Ascending aorta (tissue), 2 donors: ENCODE data around the gene KRTDAP. TPM values are rescaled to one million over a fixed set of nuclear protein-coding genes. Genes with fewer than 3 reads are reported as not detected.

Source experiments
- DNase-seq, 2 donors: peaks; one replicate each; pipeline ENCODE4 v3.0.0-alpha.2; 2019; ENCODE audit warnings: low spot score in 2 of 2
- H3K27ac ChIP-seq, 2 donors: fragments of 200-600 bp; sonication (generic); one replicate each; pipeline ENCODE4 v1.5.1; 2016 to 2017; ENCODE audit warnings: mild to moderate bottlenecking in 1 of 2
- H3K27me3 ChIP-seq: fragments of 200-600 bp; sonication (generic); one replicate; pipeline ENCODE4 v1.5.1; 2017
- H3K36me3 ChIP-seq, 2 donors: fragments of 200-600 bp; sonication (generic); one replicate each; pipeline ENCODE4 v1.5.1; 2016
- H3K4me1 ChIP-seq, 2 donors: fragments of 200-600 bp; sonication (generic); one replicate each; pipeline ENCODE4 v1.5.1; 2016 to 2017; ENCODE audit warnings: mild to moderate bottlenecking in 1 of 2
- H3K4me3 ChIP-seq, 2 donors: fragments of 200-600 bp; sonication (generic); one replicate each; pipeline ENCODE4 v1.5.1; 2016 to 2017; ENCODE audit warnings: mild to moderate bottlenecking in 1 of 2
- H3K9me3 ChIP-seq, 2 donors: fragments of 200-600 bp; sonication (generic); one replicate each; pipeline ENCODE4 v1.5.1; 2016
- CTCF ChIP-seq, 3 experiments: fragments of 200-600 bp in 2 of 3; fragments of 450-650 bp in 1 of 3; sonication (generic) in 2 of 3; IDR thresholded peaks; one replicate each; pipeline ENCODE4 v1.5.1; 2016 to 2019; ENCODE audit warnings: antibody characterized with exemption in 3 of 3, mild to moderate bottlenecking in 1 of 3, moderate library complexity in 1 of 3
- intact Hi-C: fragments of 100-400 bp; cut with DNase I; formaldehyde crosslinking; loops from one replicate; pipeline ENCODE4 v1.15.1; 2023
- total RNA-seq: library from RNA; depleted of rRNA; stranded (reverse); fragments of >200 nt; gene quantifications from one replicate; pipeline ENCODE4 v1.1.0, GENCODE V29; 2016

KRTDAP gene
- not detected for total RNA-seq

- TF ChIP-seq CTCF (IDR thresholded peaks at IDR 0.05): no peak
- no peak for DNase-seq
- Histone ChIP-seq H3K36me3 (no peaks in the 10 kb centered on the region), H3K27me3 (no peaks in the 10 kb centered on the region), H3K9me3 (no peaks in the 10 kb centered on the region), H3K4me3 (no peak within 1 kb of the TSS), H3K4me1 (no peaks in the 10 kb centered on the region), H3K27ac (no peak within 1 kb of the TSS)
- intact Hi-C loops: no loop called here
Observed at GRCh38 chr19:35490364-35490763, at the start of gene KRTDAP. KRTDAP (minus strand) TSS chr19:35490464; CDS start chr19:35490442, 22 bp downstream.

GRCh38 chr19:35539850-35540249 is 49.6 kb upstream of the KRTDAP start:
- no peak overlapping the region for H3K4me3 ChIP-seq
- intact Hi-C loops: loop anchor here (10.0 kb wide), 1 partner anchor 865 kb away; the partner anchor contains the start of genes SCGB2B2 and ZNF302
- no peaks in the 10 kb centered on the region for H3K9me3 ChIP-seq
- H3K27me3 ChIP-seq: no peaks in the 10 kb centered on the region
- TF ChIP-seq CTCF (IDR thresholded peaks at IDR 0.05): no peak
- H3K27ac ChIP-seq: no peak overlapping the region
- H3K36me3 ChIP-seq: no peaks in the 10 kb centered on the region
- peaks cover 0 to 5% of the 10 kb centered on the region in 2 donors for H3K4me1 ChIP-seq
- DNase-seq: no peak

- no peak overlapping the region for H3K27ac ChIP-seq
- intact Hi-C loops: no loop called here
- H3K36me3 ChIP-seq: no peaks in the 10 kb centered on the region
- H3K9me3 ChIP-seq: no peaks in the 10 kb centered on the region
- no peak overlapping the region for H3K4me3 ChIP-seq
- DNase-seq: no peak
- TF ChIP-seq CTCF (IDR thresholded peaks at IDR 0.05): no peak
- H3K27me3 ChIP-seq: no peaks in the 10 kb centered on the region
- peaks cover 0 to under 1% of the 10 kb centered on the region in 2 donors for H3K4me1 ChIP-seq
Observed at GRCh38 chr19:35539314-35539713, 49.0 kb upstream of the KRTDAP start.

- Histone ChIP-seq H3K27ac (no peak overlapping the region), H3K4me1 (no peaks in the 10 kb centered on the region), H3K27me3 (no peaks in the 10 kb centered on the region), H3K36me3 (no peaks in the 10 kb centered on the region), H3K4me3 (no peak overlapping the region), H3K9me3 (no peaks in the 10 kb centered on the region)
- no peak for DNase-seq
- TF ChIP-seq CTCF (IDR thresholded peaks at IDR 0.05): no peak
- intact Hi-C loops: no loop called here
Observed at GRCh38 chr19:35534803-35535480, 44.7 kb upstream of the KRTDAP start.

GRCh38 chr19:35533822-35534392 is 43.6 kb upstream of the KRTDAP start:
- no peaks in the 10 kb centered on the region for H3K9me3 ChIP-seq
- H3K4me1 ChIP-seq: no peaks in the 10 kb centered on the region
- intact Hi-C loops: no loop called here
- no peaks in the 10 kb centered on the region for H3K27me3 ChIP-seq
- DNase-seq: no peak
- TF ChIP-seq CTCF (IDR thresholded peaks at IDR 0.05): no peak
- H3K4me3 ChIP-seq: no peak overlapping the region
- H3K36me3 ChIP-seq: no peaks in the 10 kb centered on the region
- H3K27ac ChIP-seq: no peak overlapping the region
